Measurements from ENCODE around the gene BRAF.
"Not testable (repeated sequence)": the region's sequence is repeated elsewhere in the genome, so short reads cannot be mapped to it uniquely, and the experiment has no call there.

Gene BRAF

GRCh38 chr7:140754506-140754905 lies 170.2 kb downstream of the BRAF start:
- Histone ChIP-seq H3K9me3 (replicated peaks in 1 of 11) (peaks cover 4 to 18% (median 7%) of the 10 kb centered on the region in 11 experiments), H3K9ac (no peak overlapping the region), H3K36me3 (peaks cover 34 to 75% (median 50%) of the 10 kb centered on the region in 11 experiments), H4K20me1 (no peaks in the 10 kb centered on the region), H3K4me1 (peaks cover 0 to 36% (median 10%) of the 10 kb centered on the region in 10 experiments; a peak in 13 of 20 replicates), H3K27ac (no peak overlapping the region), H3K4me2 (no peak overlapping the region), H3K4me3 (no peak overlapping the region), H3K27me3 (no peaks in the 10 kb centered on the region)
- TF ChIP-seq Cebpa-rat (IDR thresholded peaks at IDR 0.05) = no peak

DNA sequence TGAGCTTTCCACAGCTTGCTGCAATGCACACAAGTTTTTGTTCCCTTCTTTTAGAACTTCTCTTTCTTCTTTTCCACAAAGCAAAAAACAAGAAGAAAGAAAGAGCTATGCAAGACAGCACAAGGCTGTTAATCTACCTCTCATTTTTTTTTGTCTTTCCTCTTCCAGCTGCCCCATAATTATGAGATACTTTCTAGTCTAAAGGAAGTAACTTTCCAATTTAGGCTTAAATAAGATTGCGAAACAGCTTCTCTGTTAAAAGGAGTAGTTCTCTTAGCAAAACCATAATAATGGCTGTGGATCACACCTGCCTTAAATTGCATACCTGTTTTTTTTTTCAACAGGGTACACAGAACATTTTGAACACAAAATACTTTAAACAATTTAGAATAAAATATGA lies 172.2 kb downstream of the BRAF start:
- Histone ChIP-seq H3K27me3 (no peaks in the 10 kb centered on the region), H3K4me2 (peak overlapping the region in 7 of 11 experiments; percentile 4 to 75 (median 54); a peak in 13 of 22 replicates), H3K9me3 (replicated peaks in 1 of 11) (peaks cover 0 to 13% (median 0%) of the 10 kb centered on the region in 11 experiments; a peak in 3 of 22 replicates), H4K20me1 (no peaks in the 10 kb centered on the region), H3K27ac (peak overlapping the region in 2 of 11 experiments; percentile 33 to 45; a peak in 3 of 22 replicates), H3K4me3 (no peak overlapping the region), H3K4me1 (peaks cover 0 to 41% (median 10%) of the 10 kb centered on the region in 10 experiments; a peak in 13 of 20 replicates), H3K36me3 (peaks cover 29 to 75% (median 53%) of the 10 kb centered on the region in 11 experiments; a peak in 20 of 22 replicates), H3K9ac (no peak overlapping the region)
- TF ChIP-seq Cebpa-rat (IDR thresholded peaks at IDR 0.05) = peak in 3 of 11 experiments; percentile 55 to 83 (median 83); a peak in 6 of 22 replicates

GRCh38 chr7:140746751-140747150 lies 178.0 kb downstream of the BRAF start:
- Histone ChIP-seq H3K27me3 (no peaks in the 10 kb centered on the region), H3K9ac (no peak overlapping the region), H3K4me3 (no peak overlapping the region), H3K36me3 (peaks cover 34 to 63% (median 50%) of the 10 kb centered on the region in 11 experiments), H3K9me3 (replicated peaks in 1 of 11) (peaks cover 0 to 5% (median 0%) of the 10 kb centered on the region in 11 experiments; a peak in 1 of 22 replicates), H3K27ac (no peak overlapping the region), H4K20me1 (no peaks in the 10 kb centered on the region), H3K4me1 (peaks cover 0 to 37% (median 9%) of the 10 kb centered on the region in 10 experiments; a peak in 10 of 20 replicates), H3K4me2 (no peak overlapping the region)
- no peak for TF ChIP-seq Cebpa-rat (IDR thresholded peaks at IDR 0.05)

- Histone ChIP-seq H3K9me3 (replicated peaks in 1 of 11) (peaks cover 0 to 5% (median 0%) of the 10 kb centered on the region in 11 experiments; a peak in 1 of 22 replicates), H3K4me3 (no peak overlapping the region), H3K4me2 (peak overlapping the region in 5 of 11 experiments; percentile 23 to 77 (median 70); a peak in 9 of 22 replicates), H3K27me3 (no peaks in the 10 kb centered on the region), H4K20me1 (no peaks in the 10 kb centered on the region), H3K27ac (peak overlapping the region in 3 of 11 experiments; percentile 7 to 50 (median 24); a peak in 2 of 22 replicates), H3K9ac (no peak overlapping the region), H3K4me1 (peaks cover 0 to 27% (median 8%) of the 10 kb centered on the region in 10 experiments; a peak in 10 of 20 replicates), H3K36me3 (peaks cover 30 to 71% (median 48%) of the 10 kb centered on the region in 11 experiments)
- no peak for TF ChIP-seq Cebpa-rat (IDR thresholded peaks at IDR 0.05)
Measured at GRCh38 chr7:140745266-140746058, 179.3 kb downstream of the BRAF start.

GRCh38 chr7:140744005-140744404 lies 180.7 kb downstream of the BRAF start:
- Histone ChIP-seq H3K4me1 (peaks cover 0 to 14% (median 8%) of the 10 kb centered on the region in 10 experiments; a peak in 10 of 20 replicates), H3K27me3 (no peaks in the 10 kb centered on the region), H3K9me3 (replicated peaks in 1 of 11) (peaks cover 0 to 5% (median 0%) of the 10 kb centered on the region in 11 experiments; a peak in 1 of 22 replicates), H4K20me1 (no peaks in the 10 kb centered on the region), H3K4me2 (no peak overlapping the region), H3K27ac (no peak overlapping the region), H3K36me3 (peaks cover 29 to 76% (median 58%) of the 10 kb centered on the region in 11 experiments), H3K4me3 (no peak overlapping the region), H3K9ac (no peak overlapping the region)
- TF ChIP-seq Cebpa-rat (IDR thresholded peaks at IDR 0.05) = no peak

- H3K27me3 ChIP-seq; H3K9ac ChIP-seq; H3K9me3 ChIP-seq (replicated peaks in 1 of 11); H3K4me3 ChIP-seq; H4K20me1 ChIP-seq; H3K27ac ChIP-seq; H3K4me2 ChIP-seq: not testable (repeated sequence)
- H3K36me3 ChIP-seq = peaks cover 34 to 76% (median 59%) of the 10 kb centered on the region in 11 experiments
- H3K4me1 ChIP-seq = peaks cover 0 to 14% (median 8%) of the 10 kb centered on the region in 10 experiments; a peak in 10 of 20 replicates
Measured at GRCh38 chr7:140743255-140743654, 181.5 kb downstream of the BRAF start.

GRCh38 chr7:140738280-140738679 lies 186.4 kb downstream of the BRAF start:
- TF ChIP-seq Cebpa-rat (IDR thresholded peaks at IDR 0.05) = no peak
- H3K9me3 ChIP-seq (replicated peaks in 1 of 11) = no peaks in the 10 kb centered on the region
- H3K4me2 ChIP-seq = no peak overlapping the region
- H3K27ac ChIP-seq = no peak overlapping the region
- H3K9ac ChIP-seq = no peak overlapping the region
- H3K27me3 ChIP-seq = no peaks in the 10 kb centered on the region
- H3K4me3 ChIP-seq = no peak overlapping the region
- no peaks in the 10 kb centered on the region for H3K4me1 ChIP-seq
- H3K36me3 ChIP-seq = peaks cover 25 to 83% (median 58%) of the 10 kb centered on the region in 11 experiments
- no peaks in the 10 kb centered on the region for H4K20me1 ChIP-seq

DNA sequence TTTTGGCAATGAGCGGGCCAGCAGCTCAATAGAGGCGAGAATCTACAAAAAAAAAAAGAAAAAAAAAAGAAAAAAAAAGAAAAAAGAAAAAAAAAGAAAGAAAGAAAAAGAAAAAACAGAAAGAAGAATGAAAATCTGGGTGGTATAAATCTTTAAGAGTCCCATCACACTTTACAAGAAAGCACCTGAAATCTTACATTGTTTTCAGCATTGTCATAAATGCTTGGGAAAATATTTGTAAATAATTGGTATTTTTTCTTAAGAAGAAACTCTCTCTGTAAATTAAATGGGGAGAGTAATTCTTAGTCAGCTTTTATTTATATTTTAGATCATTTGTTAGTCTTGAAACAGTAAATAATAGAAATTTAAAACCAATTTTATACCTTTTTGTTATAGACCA lies 190.0 kb downstream of the BRAF start:
- Histone ChIP-seq H3K9me3 (replicated peaks in 1 of 11) (no peaks in the 10 kb centered on the region), H3K36me3 (peaks cover 28 to 84% (median 51%) of the 10 kb centered on the region in 11 experiments), H3K4me2 (no peak overlapping the region), H3K27me3 (no peaks in the 10 kb centered on the region), H3K9ac (no peak overlapping the region), H3K27ac (no peak overlapping the region), H3K4me1 (no peaks in the 10 kb centered on the region), H3K4me3 (no peak overlapping the region), H4K20me1 (no peaks in the 10 kb centered on the region)
- TF ChIP-seq Cebpa-rat (IDR thresholded peaks at IDR 0.05) = no peak

DNA sequence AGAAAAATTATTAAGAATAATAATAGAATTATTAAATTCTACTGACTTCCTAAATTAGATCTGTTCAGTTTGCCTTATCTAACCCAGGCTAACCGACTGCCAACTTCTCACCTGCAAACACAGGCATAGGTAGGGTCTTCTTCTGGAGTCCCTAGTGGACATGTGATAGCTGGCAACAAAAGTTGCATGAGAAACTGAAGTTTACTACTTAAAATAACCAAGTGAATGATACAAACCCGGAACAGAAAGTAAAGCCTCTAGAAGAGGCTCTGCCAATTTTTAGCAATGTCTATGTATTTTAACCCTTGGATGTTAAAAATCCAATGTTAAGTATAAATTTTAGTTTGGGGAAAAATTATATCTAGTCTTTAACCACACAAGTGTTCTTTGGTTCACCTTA lies 190.6 kb downstream of the BRAF start:
- H3K9me3 ChIP-seq (replicated peaks in 1 of 11) = no peaks in the 10 kb centered on the region
- no peak for TF ChIP-seq Cebpa-rat (IDR thresholded peaks at IDR 0.05)
- H3K4me3 ChIP-seq = no peak overlapping the region
- H3K36me3 ChIP-seq = peaks cover 29 to 84% (median 49%) of the 10 kb centered on the region in 11 experiments
- no peaks in the 10 kb centered on the region for H3K4me1 ChIP-seq
- no peaks in the 10 kb centered on the region for H4K20me1 ChIP-seq
- no peaks in the 10 kb centered on the region for H3K27me3 ChIP-seq
- H3K9ac ChIP-seq = no peak overlapping the region
- H3K4me2 ChIP-seq = no peak overlapping the region
- no peak overlapping the region for H3K27ac ChIP-seq
